Endothelial cell of umbilical vein (primary cell): ENCODE measurements around the gene PABPN1. TPM values are rescaled to one million over a fixed set of nuclear protein-coding genes. Genes with fewer than 3 reads are reported as not detected.

Source experiments
- BruUV-seq: library from RNA; stranded (reverse); fragments of 400-500 nt; replicated peaks from 2 replicates; lab custom pipeline; 2021; lab: Mats Ljungman, UMichigan
- CTCF ChIA-PET: fragments of 300-600, 350-600 bp; sonication (Branson Sonifier 250); formaldehyde crosslinking; loops from one replicate; lab custom pipeline; 2021; ENCODE audit warnings: antibody characterized with exemption, inconsistent platforms; lab: Charles Lee
- POLR2A ChIA-PET: fragments of 300-600, 350-600 bp; sonication (Branson Sonifier 250); formaldehyde crosslinking; loops from one replicate; lab custom pipeline; 2021; ENCODE audit warnings: antibody characterized with exemption, inconsistent platforms; lab: Charles Lee
- DNase-seq: peaks from one replicate; pipeline ENCODE4 v3.0.0-alpha.2; 2011; ENCODE audit warnings: low read depth, low spot score
- FAIRE-seq: peaks from 2 replicates; lab custom pipeline; 2011; peaks lifted over from hg19 to GRCh38; lab: Jason Lieb, UNC
- H2AFZ ChIP-seq: 2 replicates; pipeline ENCODE4 v1.6.0; 2012; ENCODE audit warnings: low read depth, low read length, control low read depth, inconsistent platforms
- H3K27ac ChIP-seq: 2 replicates; pipeline ENCODE4 v1.5.1; 2011; ENCODE audit warnings: low read depth, mild to moderate bottlenecking, control low read depth, low read length, moderate library complexity; ENCODE audit not compliant: insufficient read depth
- H3K27me3 ChIP-seq, 2 experiments: 2 replicates each; pipeline versions ENCODE4 v1.6.0 to v1.6.1; 2011; ENCODE audit warnings: low read length in 2 of 2, mixed read lengths in 1 of 2; ENCODE audit not compliant: control insufficient read depth in 2 of 2, insufficient read depth in 2 of 2
- H3K36me3 ChIP-seq, 2 experiments: 2 replicates in 1 of 2; 3 replicates in 1 of 2; pipeline ENCODE4 v1.5.1; 2011; ENCODE audit warnings: low read length in 2 of 2, mild to moderate bottlenecking in 1 of 2, moderate library complexity in 1 of 2; ENCODE audit not compliant: control insufficient read depth in 2 of 2, insufficient read depth in 2 of 2; ENCODE audit errors: extremely low read depth in 1 of 2
- H3K4me1 ChIP-seq: 3 replicates; pipeline ENCODE4 v1.5.1; 2011; ENCODE audit warnings: mild to moderate bottlenecking, low read length; ENCODE audit not compliant: control insufficient read depth, insufficient read depth; ENCODE audit errors: extremely low read depth
- H3K4me2 ChIP-seq: 2 replicates; pipeline ENCODE4 v1.6.1; 2011; ENCODE audit warnings: low read length, control low read depth, mixed read lengths; ENCODE audit not compliant: insufficient read depth
- H3K4me3 ChIP-seq, 3 experiments: fragments of 200-600 bp in 1 of 3; sonication (generic), shearing (Covaris generic) in 1 of 3; replicated peaks in 1 of 3; 2 replicates each; pipeline ENCODE4 v1.5.1; 2011 to 2016; ENCODE audit warnings: control low read depth in 3 of 3, low read length in 3 of 3, mild to moderate bottlenecking in 2 of 3, inconsistent platforms in 1 of 3, low read depth in 1 of 3, moderate library complexity in 1 of 3; ENCODE audit not compliant: insufficient read depth in 1 of 3
- H3K79me2 ChIP-seq: 2 replicates; pipeline ENCODE4 v1.6.0; 2012; ENCODE audit warnings: low read length, inconsistent platforms; ENCODE audit not compliant: control insufficient read depth, insufficient read depth
- H3K9ac ChIP-seq: replicated peaks from 2 replicates; pipeline ENCODE3; 2011; ENCODE audit warnings: low read length, control low read depth; ENCODE audit not compliant: insufficient read depth; ENCODE audit errors: extremely low read depth
- H3K9me1 ChIP-seq: replicated peaks from 3 replicates; pipeline ENCODE4 v1.6.0; 2011; ENCODE audit warnings: mild to moderate bottlenecking, low read length; ENCODE audit not compliant: control insufficient read depth, insufficient read depth; ENCODE audit errors: extremely low read depth
- H3K9me3 ChIP-seq: replicated peaks from 2 replicates; pipeline ENCODE4 v1.5.1; 2012; ENCODE audit warnings: low read length, inconsistent platforms; ENCODE audit not compliant: control insufficient read depth, insufficient read depth
- H4K20me1 ChIP-seq: replicated peaks from 2 replicates; pipeline ENCODE3; 2011; ENCODE audit warnings: mild to moderate bottlenecking, low read length; ENCODE audit not compliant: control insufficient read depth, insufficient read depth; ENCODE audit errors: extremely low read depth
- CTCF ChIP-seq, 2 donors: IDR thresholded peaks; 1 replicate in 1 of 2; 2 replicates in 1 of 2; pipeline ENCODE4 v1.5.1; 2011; ENCODE audit warnings: low read length in 2 of 2, mild to moderate bottlenecking in 2 of 2, moderate library complexity in 2 of 2, control low read depth in 1 of 2, inconsistent platforms in 1 of 2, low read depth in 1 of 2; ENCODE audit not compliant: insufficient read depth in 1 of 2; ENCODE audit errors: extremely low read depth in 1 of 2
- EZH2 ChIP-seq: IDR thresholded peaks from 2 replicates; pipeline ENCODE4 v1.6.1; 2012; ENCODE audit warnings: borderline replicate concordance, low read depth, mild to moderate bottlenecking, moderate library complexity, low read length, inconsistent platforms; ENCODE audit not compliant: severe bottlenecking
- FOS ChIP-seq: IDR thresholded peaks from 2 replicates; pipeline ENCODE4 v1.6.1; 2011; ENCODE audit warnings: mild to moderate bottlenecking, low read length, moderate library complexity, borderline replicate concordance; ENCODE audit not compliant: insufficient read depth
- GATA2 ChIP-seq: IDR thresholded peaks from 2 replicates; pipeline ENCODE4 v1.7.0; 2011; ENCODE audit warnings: low read depth, mild to moderate bottlenecking, moderate library complexity, mixed read lengths, low read length; ENCODE audit not compliant: insufficient read length, insufficient read depth
- JUN ChIP-seq: IDR thresholded peaks from 2 replicates; pipeline ENCODE4 v1.6.1; 2011; ENCODE audit warnings: borderline replicate concordance, low read depth; ENCODE audit not compliant: insufficient read length, insufficient read depth
- MAX ChIP-seq: IDR thresholded peaks from 2 replicates; pipeline ENCODE4 v1.6.1; 2011; ENCODE audit not compliant: insufficient read depth, insufficient read length
- MYC ChIP-seq: IDR thresholded peaks from one replicate; pipeline ENCODE4 v1.6.1; 2011; ENCODE audit warnings: mild to moderate bottlenecking, low read depth, low read length
- POLR2A ChIP-seq: IDR thresholded peaks from 2 replicates; pipeline ENCODE4 v1.6.1; 2012; ENCODE audit warnings: low read depth, mild to moderate bottlenecking, control low read depth, low read length
- POLR2AphosphoS5 ChIP-seq: IDR thresholded peaks from 2 replicates; pipeline ENCODE4 v1.6.1; 2012; ENCODE audit warnings: low read depth, mild to moderate bottlenecking, control low read depth, low read length, moderate library complexity; ENCODE audit not compliant: insufficient read depth
- dilution Hi-C: fragments of 300-500 bp; cut with MboI; formaldehyde crosslinking; loops from one replicate; pipeline ENCODE4 v1.15.0; 2019; ENCODE audit warnings: low sequenced_read_pairs; ENCODE audit not compliant: extremely low pct_ligation_motif_present
- intact Hi-C: fragments of 100-400 bp; cut with micrococcal nuclease; formaldehyde crosslinking; loops from one replicate; pipeline ENCODE4 v1.10.0; 2022
- polyA plus RNA-seq, 4 experiments: library from polyadenylated mRNA; depleted of rRNA in 3 of 4; stranded (reverse) in 3 of 4; unstranded in 1 of 4; fragments of >200 nt; gene quantifications; 2 replicates each; pipeline versions ENCODE4 v1.2.1 to v1.2.3, GENCODE V29; 2011 to 2012; ENCODE audit warnings: missing spikeins in 1 of 4
- total RNA-seq: library from RNA; stranded (reverse); gene quantifications from 2 replicates; pipeline ENCODE4 v1.2.3, GENCODE V29; 2021

The PABPN1 gene
- total and polyA plus RNA-seq, 2 donors (not counting 3 experiments of a cell fraction or from before 2014, with no cell fraction given) = 231 TPM

DNA sequence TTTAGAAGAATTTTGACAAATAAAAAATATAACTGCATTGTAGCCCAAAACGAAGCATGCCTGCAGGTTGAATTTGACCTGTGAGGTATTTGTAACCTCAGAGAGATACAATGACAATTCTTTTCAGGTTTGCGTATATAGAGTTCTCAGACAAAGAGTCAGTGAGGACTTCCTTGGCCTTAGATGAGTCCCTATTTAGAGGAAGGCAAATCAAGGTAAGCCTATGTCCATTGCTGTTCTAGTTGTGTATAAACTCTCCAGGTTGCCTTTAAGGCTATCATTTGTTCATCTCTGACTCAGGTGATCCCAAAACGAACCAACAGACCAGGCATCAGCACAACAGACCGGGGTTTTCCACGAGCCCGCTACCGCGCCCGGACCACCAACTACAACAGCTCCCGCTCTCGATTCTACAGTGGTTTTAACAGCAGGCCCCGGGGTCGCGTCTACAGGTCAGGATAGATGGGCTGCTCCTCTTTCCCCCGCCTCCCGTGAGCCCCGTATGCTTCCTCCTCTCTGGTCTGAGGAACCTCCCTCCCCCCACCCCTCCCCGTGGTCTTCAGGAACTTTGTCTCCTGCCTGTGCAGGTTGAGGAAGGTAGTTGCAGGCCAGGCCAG lies 2.7 kb downstream of the PABPN1 start:
- Histone ChIP-seq H3K9me3 (no peaks in the 10 kb centered on the region), H3K27ac (no peak overlapping the region), H3K79me2 (peaks cover 25% of the 10 kb centered on the region), H3K36me3 (peaks cover 12 to 15% of the 10 kb centered on the region in 2 experiments), H3K4me2 (no peak overlapping the region), H3K27me3 (no peaks in the 10 kb centered on the region), H3K9ac (no peak overlapping the region), H3K9me1 (no peaks in the 10 kb centered on the region), H3K4me3 (no peak overlapping the region), H4K20me1 (no peaks in the 10 kb centered on the region), H3K4me1 (peaks cover 16% of the 10 kb centered on the region), H2AFZ (no peak overlapping the region)
- dilution Hi-C loops = no loop called here
- BruUV-seq = no TSS peak
- DNase-seq (no peak), FAIRE-seq (no peak)
- ChIA-PET CTCF (interaction anchor here (5.0 kb wide), 1 partner anchor 57 kb away, joined by 48 read pairs; no protein-coding TSS in a partner anchor), POLR2A (interaction anchor here (0.7 kb wide), 1 partner anchor 17 kb away, joined by 6 read pairs; the partner anchor contains the start of gene BCL2L2)
- no peak for TF ChIP-seq JUN
- TF ChIP-seq MAX = no peak
- TF ChIP-seq POLR2A = no peak
- no peak for TF ChIP-seq GATA2
- TF ChIP-seq FOS = no peak
- no peak for TF ChIP-seq EZH2
- TF ChIP-seq MYC = no peak
- TF ChIP-seq CTCF (IDR thresholded peaks at IDR 0.05; ENCODE audit: extremely low read depth in 1 of 2, insufficient read depth in 1 of 2, low read depth in 1 of 2, low read length in 2 of 2) = no peak
- TF ChIP-seq POLR2AphosphoS5 = no peak
- intact Hi-C loops = no loop called here
